ENCODE results near the gene STIP1.

STIP1 gene

GRCh38 chr11:64185693-64186491 lies at the start of gene STIP1:
Gene STIP1 (plus strand): TSS chr11:64186171. CDS start chr11:64186262, 91 bp downstream.
- peak; percentile 100 for DNase-seq

GRCh38 chr11:64136765-64137441 lies 49.1 kb upstream of the STIP1 start:
- DNase-seq = no peak

GRCh38 chr11:64138398-64138797 lies 47.6 kb upstream of the STIP1 start:
- DNase-seq = no peak

- DNase-seq = no peak
These were observed 46.9 kb upstream of the STIP1 start for GRCh38 chr11:64139049-64139448.

- no peak for DNase-seq
These were observed 45.9 kb upstream of the STIP1 start for GRCh38 chr11:64140082-64140481.

- DNase-seq = no peak
These were observed 44.7 kb upstream of the STIP1 start for GRCh38 chr11:64141081-64141783.

- no peak for DNase-seq
These were observed 41.1 kb upstream of the STIP1 start for GRCh38 chr11:64144587-64145472.

- DNase-seq = no peak
These were observed 39.7 kb upstream of the STIP1 start for GRCh38 chr11:64146036-64146955.

GRCh38 chr11:64148226-64148916 lies 37.6 kb upstream of the STIP1 start:
- no peak for DNase-seq

GRCh38 chr11:64148917-64149617 lies 36.9 kb upstream of the STIP1 start:
- no peak for DNase-seq

- DNase-seq = no peak
These were observed 35.9 kb upstream of the STIP1 start for GRCh38 chr11:64150051-64150450.

- no peak for DNase-seq
These were observed 35.3 kb upstream of the STIP1 start for GRCh38 chr11:64150481-64151239.

- no peak for DNase-seq
These were observed 34.6 kb upstream of the STIP1 start for GRCh38 chr11:64151337-64151736.

GRCh38 chr11:64152841-64153691 lies 32.9 kb upstream of the STIP1 start:
- DNase-seq = no peak

- no peak for DNase-seq
These were observed 32.2 kb upstream of the STIP1 start for GRCh38 chr11:64153812-64154211.

GRCh38 chr11:64156235-64157011 lies 29.5 kb upstream of the STIP1 start:
- DNase-seq = no peak

- DNase-seq = no peak
These were observed 28.2 kb upstream of the STIP1 start for GRCh38 chr11:64157631-64158394.
